ENCODE results near the gene TAC3.

GRCh38 chr12:56990648-56991318 lies 25.5 kb downstream of the TAC3 start:
- TF ChIP-seq, protein P1, sequence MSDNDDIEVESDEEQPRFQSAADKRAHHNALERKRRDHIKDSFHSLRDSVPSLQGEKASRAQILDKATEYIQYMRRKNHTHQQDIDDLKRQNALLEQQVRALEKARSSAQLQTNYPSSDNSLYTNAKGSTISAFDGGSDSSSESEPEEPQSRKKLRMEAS (IDR thresholded peaks at IDR 0.05): no peak
- no peak for TF ChIP-seq EP300 (IDR thresholded peaks at IDR 0.05; ENCODE audit: borderline replicate concordance)
- no peak for TF ChIP-seq TAF1 (IDR thresholded peaks at IDR 0.05; ENCODE audit: low read depth)
- no peak for TF ChIP-seq REST (IDR thresholded peaks at IDR 0.05; ENCODE audit: low read depth)
- TF ChIP-seq CREB1 (IDR thresholded peaks at IDR 0.05; ENCODE audit: low read depth): no peak
- TF ChIP-seq ZBTB7A (IDR thresholded peaks at IDR 0.05; ENCODE audit: low read depth): no peak
- no peak for TF ChIP-seq TCF12 (IDR thresholded peaks at IDR 0.05; ENCODE audit: low read depth)
- no peak for TF ChIP-seq CEBPB (IDR thresholded peaks at IDR 0.05)
- TF ChIP-seq EGR1 (IDR thresholded peaks at IDR 0.05): no peak
- no peak for TF ChIP-seq RAD21 (IDR thresholded peaks at IDR 0.05; ENCODE audit: low read depth)
- TF ChIP-seq YY1 (IDR thresholded peaks at IDR 0.05; ENCODE audit: low read depth): no peak
- TF ChIP-seq NFIC (IDR thresholded peaks at IDR 0.05): no peak
- TF ChIP-seq USF1 (IDR thresholded peaks at IDR 0.05): no peak
- TF ChIP-seq FOXM1 (IDR thresholded peaks at IDR 0.05; ENCODE audit: borderline replicate concordance, low read depth): no peak

Measured in Ishikawa (cell line).